ENCODE results near the gene HSPA4L. TPM values are rescaled to one million over a fixed set of nuclear protein-coding genes. Genes with fewer than 3 reads are reported as not detected.

HSPA4L gene
- total RNA-seq, 1 experiment from 2014 or later, result 6.9 TPM

DNA sequence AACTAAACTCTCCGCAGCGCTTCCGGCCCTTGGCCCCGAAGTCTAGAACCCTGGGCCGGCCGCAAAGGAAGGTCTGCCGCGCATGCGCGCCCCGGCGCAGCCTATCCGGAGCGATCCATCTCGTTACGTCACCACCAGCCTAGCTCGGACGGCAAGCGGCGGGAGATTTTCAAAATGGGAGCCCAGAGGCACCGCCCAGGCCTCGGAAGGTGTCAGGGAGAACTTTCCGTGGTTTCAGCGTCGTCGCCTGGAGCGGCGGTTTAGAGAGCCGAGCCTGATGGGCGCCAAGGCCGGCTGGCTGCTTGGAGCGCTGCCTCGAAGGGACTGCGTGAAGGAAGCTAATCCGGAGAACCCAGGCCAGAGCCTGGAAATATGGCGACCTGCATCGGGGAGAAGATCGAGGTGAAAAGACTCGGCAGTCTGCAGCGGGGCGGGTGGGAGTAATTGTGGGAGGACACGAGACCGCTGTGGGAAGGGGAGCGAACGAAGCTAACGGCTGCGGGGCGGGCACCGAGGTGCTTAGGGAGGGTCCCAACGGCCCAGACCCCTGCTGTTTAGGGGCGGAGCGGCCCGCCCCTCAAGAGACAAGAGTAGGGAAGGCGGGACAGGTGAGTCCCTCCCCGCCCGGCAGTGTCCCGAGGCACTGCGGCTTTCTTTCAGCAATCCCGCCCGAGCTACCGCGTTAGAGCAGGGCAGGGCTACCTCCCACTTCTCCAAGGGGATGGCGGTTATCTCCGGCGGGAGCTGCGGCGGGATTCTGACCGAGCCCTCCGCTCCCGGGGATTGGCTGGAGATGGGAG, 98.8 kb downstream of the HSPA4L start, which contains the start of gene PLK4:
Gene PLK4 (plus strand): TSS at position 131 of the 800 bp plus-strand sequence. CDS start 242 bp downstream, at position 373.
- Mint-ChIP-seq H3K36me3 (peaks cover 35% of the 10 kb centered on the region), H3K4me3 (peak within 1 kb of the TSS; percentile 91), H3K27ac (peak within 1 kb of the TSS; percentile 99), H3K27me3 (ENCODE audit: low read depth) (no peaks in the 10 kb centered on the region), H3K9me3 (no peaks in the 10 kb centered on the region), H3K4me1 (peaks cover 12% of the 10 kb centered on the region)
- ATAC-seq, result peak; percentile 96
- POLR2A ChIA-PET, result interaction anchor here (0.7 to 2.4 kb wide), 8 partner anchors 14 to 248 kb away, joined by 3 to 37 read pairs (median 5); partner anchors contain the start of genes ABHD18, HSPA4L, INTU and LARP1B
- peak; percentile 97 for DNase-seq (ENCODE audit: low spot score)
- CTCF ChIA-PET, result interaction anchor here (0.6 to 1.6 kb wide), 6 partner anchors 12 to 276 kb away, joined by 3 to 13 read pairs (median 4); partner anchors contain the start of genes ABHD18, HSPA4L and MFSD8
- TF ChIP-seq JAZF1 (CRISPR knock-in tag; IDR thresholded peaks at IDR 0.05) (no peak), NR3C1 (CRISPR knock-in tag; conservative IDR thresholded peaks at IDR 0.05; ENCODE audit: low read depth) (no peak), GTF2I (CRISPR knock-in tag; conservative IDR thresholded peaks at IDR 0.05) (no peak), ZNF425 (CRISPR knock-in tag; conservative IDR thresholded peaks at IDR 0.05) (peak; percentile 26; the same call in 1 of the 2 replicates), OVOL2 (CRISPR knock-in tag; IDR thresholded peaks at IDR 0.05; ENCODE audit: borderline replicate concordance) (no peak), AR (CRISPR knock-in tag; IDR thresholded peaks at IDR 0.05) (peak; percentile 79; the same call in 1 of the 2 replicates), MAX (CRISPR knock-in tag; IDR thresholded peaks at IDR 0.05) (peak; percentile 71; the same call in 1 of the 2 replicates), FOXK1 (CRISPR knock-in tag; IDR thresholded peaks at IDR 0.05) (no peak; the same call in none of the 2 replicates), ATF3 (CRISPR knock-in tag; conservative IDR thresholded peaks at IDR 0.05) (0 out of 2 replicates have a peak, but pooled peaks have one; percentile 19), GRHL2 (CRISPR knock-in tag; IDR thresholded peaks at IDR 0.05; ENCODE audit: insufficient replicate concordance, severe bottlenecking) (no peak), RELA (CRISPR knock-in tag; IDR thresholded peaks at IDR 0.05; ENCODE audit: borderline replicate concordance) (no peak), SOX15 (CRISPR knock-in tag; IDR thresholded peaks at IDR 0.05) (no peak), ZNF263 (CRISPR knock-in tag; IDR thresholded peaks at IDR 0.05; ENCODE audit: low read depth) (no peak; the same call in 1 of the 2 replicates), IRF2 (CRISPR knock-in tag; IDR thresholded peaks at IDR 0.05; ENCODE audit: borderline replicate concordance, low read depth) (no peak), MYBL2 (CRISPR knock-in tag; IDR thresholded peaks at IDR 0.05) (peak; percentile 99), ERG (CRISPR knock-in tag; IDR thresholded peaks at IDR 0.05) (no peak), SMAD3 (CRISPR knock-in tag; IDR thresholded peaks at IDR 0.05; ENCODE audit: borderline replicate concordance) (0 out of 2 replicates have a peak, but pooled peaks have one; percentile 50), ZNF138 (CRISPR knock-in tag; conservative IDR thresholded peaks at IDR 0.05) (no peak)
- TF ChIP-seq, protein P1, sequence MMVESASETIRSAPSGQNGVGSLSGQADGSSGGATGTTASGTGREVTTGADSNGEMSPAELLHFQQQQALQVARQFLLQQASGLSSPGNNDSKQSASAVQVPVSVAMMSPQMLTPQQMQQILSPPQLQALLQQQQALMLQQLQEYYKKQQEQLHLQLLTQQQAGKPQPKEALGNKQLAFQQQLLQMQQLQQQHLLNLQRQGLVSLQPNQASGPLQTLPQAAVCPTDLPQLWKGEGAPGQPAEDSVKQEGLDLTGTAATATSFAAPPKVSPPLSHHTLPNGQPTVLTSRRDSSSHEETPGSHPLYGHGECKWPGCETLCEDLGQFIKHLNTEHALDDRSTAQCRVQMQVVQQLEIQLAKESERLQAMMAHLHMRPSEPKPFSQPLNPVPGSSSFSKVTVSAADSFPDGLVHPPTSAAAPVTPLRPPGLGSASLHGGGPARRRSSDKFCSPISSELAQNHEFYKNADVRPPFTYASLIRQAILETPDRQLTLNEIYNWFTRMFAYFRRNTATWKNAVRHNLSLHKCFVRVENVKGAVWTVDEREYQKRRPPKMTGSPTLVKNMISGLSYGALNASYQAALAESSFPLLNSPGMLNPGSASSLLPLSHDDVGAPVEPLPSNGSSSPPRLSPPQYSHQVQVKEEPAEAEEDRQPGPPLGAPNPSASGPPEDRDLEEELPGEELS (CRISPR knock-in tag; IDR thresholded peaks at IDR 0.05), result peak; percentile 80
- TF ChIP-seq, protein P2, sequence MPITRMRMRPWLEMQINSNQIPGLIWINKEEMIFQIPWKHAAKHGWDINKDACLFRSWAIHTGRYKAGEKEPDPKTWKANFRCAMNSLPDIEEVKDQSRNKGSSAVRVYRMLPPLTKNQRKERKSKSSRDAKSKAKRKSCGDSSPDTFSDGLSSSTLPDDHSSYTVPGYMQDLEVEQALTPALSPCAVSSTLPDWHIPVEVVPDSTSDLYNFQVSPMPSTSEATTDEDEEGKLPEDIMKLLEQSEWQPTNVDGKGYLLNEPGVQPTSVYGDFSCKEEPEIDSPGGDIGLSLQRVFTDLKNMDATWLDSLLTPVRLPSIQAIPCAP (CRISPR knock-in tag; IDR thresholded peaks at IDR 0.05), result no peak
- TF ChIP-seq, protein P3, sequence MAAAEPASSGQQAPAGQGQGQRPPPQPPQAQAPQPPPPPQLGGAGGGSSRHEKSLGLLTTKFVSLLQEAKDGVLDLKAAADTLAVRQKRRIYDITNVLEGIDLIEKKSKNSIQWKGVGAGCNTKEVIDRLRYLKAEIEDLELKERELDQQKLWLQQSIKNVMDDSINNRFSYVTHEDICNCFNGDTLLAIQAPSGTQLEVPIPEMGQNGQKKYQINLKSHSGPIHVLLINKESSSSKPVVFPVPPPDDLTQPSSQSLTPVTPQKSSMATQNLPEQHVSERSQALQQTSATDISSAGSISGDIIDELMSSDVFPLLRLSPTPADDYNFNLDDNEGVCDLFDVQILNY (CRISPR knock-in tag; IDR thresholded peaks at IDR 0.05), result peak; percentile 48
- TF ChIP-seq, protein P4, sequence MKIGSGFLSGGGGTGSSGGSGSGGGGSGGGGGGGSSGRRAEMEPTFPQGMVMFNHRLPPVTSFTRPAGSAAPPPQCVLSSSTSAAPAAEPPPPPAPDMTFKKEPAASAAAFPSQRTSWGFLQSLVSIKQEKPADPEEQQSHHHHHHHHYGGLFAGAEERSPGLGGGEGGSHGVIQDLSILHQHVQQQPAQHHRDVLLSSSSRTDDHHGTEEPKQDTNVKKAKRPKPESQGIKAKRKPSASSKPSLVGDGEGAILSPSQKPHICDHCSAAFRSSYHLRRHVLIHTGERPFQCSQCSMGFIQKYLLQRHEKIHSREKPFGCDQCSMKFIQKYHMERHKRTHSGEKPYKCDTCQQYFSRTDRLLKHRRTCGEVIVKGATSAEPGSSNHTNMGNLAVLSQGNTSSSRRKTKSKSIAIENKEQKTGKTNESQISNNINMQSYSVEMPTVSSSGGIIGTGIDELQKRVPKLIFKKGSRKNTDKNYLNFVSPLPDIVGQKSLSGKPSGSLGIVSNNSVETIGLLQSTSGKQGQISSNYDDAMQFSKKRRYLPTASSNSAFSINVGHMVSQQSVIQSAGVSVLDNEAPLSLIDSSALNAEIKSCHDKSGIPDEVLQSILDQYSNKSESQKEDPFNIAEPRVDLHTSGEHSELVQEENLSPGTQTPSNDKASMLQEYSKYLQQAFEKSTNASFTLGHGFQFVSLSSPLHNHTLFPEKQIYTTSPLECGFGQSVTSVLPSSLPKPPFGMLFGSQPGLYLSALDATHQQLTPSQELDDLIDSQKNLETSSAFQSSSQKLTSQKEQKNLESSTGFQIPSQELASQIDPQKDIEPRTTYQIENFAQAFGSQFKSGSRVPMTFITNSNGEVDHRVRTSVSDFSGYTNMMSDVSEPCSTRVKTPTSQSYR (CRISPR knock-in tag; IDR thresholded peaks at IDR 0.05), result no peak
